Urothelium cell line (cell line): ENCODE measurements around the gene DDX5.

Experiments used
- DNase-seq: peaks from one replicate; pipeline ENCODE4 v3.0.0; 2011; ENCODE audit warnings: low spot score, mixed read lengths
- FAIRE-seq: peaks from 2 replicates; lab custom pipeline; 2011; peaks lifted over from hg19 to GRCh38; lab: Jason Lieb, UNC

Gene DDX5

GRCh38 chr17:64455993-64456885 lies 49.9 kb downstream of the DDX5 start:
- DNase-seq (no peak), FAIRE-seq (no peak)

- DNase-seq = no peak
- FAIRE-seq = no peak
Measured at GRCh38 chr17:64449545-64449944, 56.5 kb downstream of the DDX5 start.

GRCh38 chr17:64448665-64449512 lies 57.2 kb downstream of the DDX5 start, which contains the start of gene MILR1:
MILR1 (plus strand) TSS chr17:64449115; CDS start chr17:64449169, 54 bp downstream.
- DNase-seq = peak; percentile 37
- FAIRE-seq = no peak
